Nephron (organoid): ENCODE results near the gene ZCCHC18.

Experiments used
- H3K27ac Mint-ChIP-seq, 3 experiments: 2 replicates each; pipeline ENCODE4 v1.8.0; 2020; ENCODE audit warnings: mixed read lengths in 3 of 3, mild to moderate bottlenecking in 2 of 3, moderate library complexity in 1 of 3
- H3K27me3 Mint-ChIP-seq: 2 replicates; pipeline ENCODE4 v1.8.0; 2021; ENCODE audit warnings: low read depth, mild to moderate bottlenecking, moderate library complexity, mixed read lengths
- H3K36me3 Mint-ChIP-seq: 2 replicates; pipeline ENCODE4 v1.8.0; 2020; ENCODE audit warnings: low read depth, mixed read lengths
- H3K4me1 Mint-ChIP-seq: 2 replicates; pipeline ENCODE4 v1.8.0; 2020; ENCODE audit warnings: mixed read lengths
- H3K4me3 Mint-ChIP-seq, 3 experiments: 2 replicates each; pipeline ENCODE4 v1.8.0; 2020; ENCODE audit warnings: mild to moderate bottlenecking in 3 of 3, mixed read lengths in 3 of 3, moderate library complexity in 2 of 3
- H3K9me3 Mint-ChIP-seq: 2 replicates; pipeline ENCODE4 v1.8.0; 2020; ENCODE audit warnings: mixed read lengths
- TF ChIP-seq, protein P1 (sequence below), 3 experiments: fragments of 200-600 bp; sonication (generic); IDR thresholded peaks; one replicate each; pipeline ENCODE4 v1.5.0; 2021; ENCODE audit warnings: antibody characterized with exemption in 3 of 3; ENCODE audit not compliant: unreplicated experiment in 3 of 3

The ZCCHC18 gene

DNA sequence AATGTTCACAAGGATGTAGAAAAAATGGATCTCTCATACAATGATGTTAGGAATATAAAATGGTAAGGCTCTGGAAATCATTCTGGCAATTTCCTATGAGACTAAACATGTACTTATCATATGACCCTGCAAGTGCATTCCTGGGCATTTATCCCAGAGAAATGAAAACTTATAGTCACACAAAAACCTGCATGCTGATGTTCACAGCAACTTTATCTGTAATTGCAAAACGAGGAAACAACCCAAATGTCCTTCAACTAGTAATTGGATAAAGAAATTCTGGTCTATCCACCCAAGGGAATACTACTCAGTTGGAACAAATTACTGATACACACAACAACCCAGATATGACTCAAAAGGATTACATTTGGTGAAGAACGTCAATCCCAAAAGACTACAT is 14.5 kb downstream of the ZCCHC18 start:
- Mint-ChIP-seq H3K36me3 (peaks cover 18% of the 10 kb centered on the region), H3K4me1 (no peaks in the 10 kb centered on the region), H3K9me3 (peaks cover 2% of the 10 kb centered on the region), H3K4me3 (no peak overlapping the region), H3K27me3 (no peaks in the 10 kb centered on the region), H3K27ac (no peak overlapping the region)
- TF ChIP-seq, protein P1, sequence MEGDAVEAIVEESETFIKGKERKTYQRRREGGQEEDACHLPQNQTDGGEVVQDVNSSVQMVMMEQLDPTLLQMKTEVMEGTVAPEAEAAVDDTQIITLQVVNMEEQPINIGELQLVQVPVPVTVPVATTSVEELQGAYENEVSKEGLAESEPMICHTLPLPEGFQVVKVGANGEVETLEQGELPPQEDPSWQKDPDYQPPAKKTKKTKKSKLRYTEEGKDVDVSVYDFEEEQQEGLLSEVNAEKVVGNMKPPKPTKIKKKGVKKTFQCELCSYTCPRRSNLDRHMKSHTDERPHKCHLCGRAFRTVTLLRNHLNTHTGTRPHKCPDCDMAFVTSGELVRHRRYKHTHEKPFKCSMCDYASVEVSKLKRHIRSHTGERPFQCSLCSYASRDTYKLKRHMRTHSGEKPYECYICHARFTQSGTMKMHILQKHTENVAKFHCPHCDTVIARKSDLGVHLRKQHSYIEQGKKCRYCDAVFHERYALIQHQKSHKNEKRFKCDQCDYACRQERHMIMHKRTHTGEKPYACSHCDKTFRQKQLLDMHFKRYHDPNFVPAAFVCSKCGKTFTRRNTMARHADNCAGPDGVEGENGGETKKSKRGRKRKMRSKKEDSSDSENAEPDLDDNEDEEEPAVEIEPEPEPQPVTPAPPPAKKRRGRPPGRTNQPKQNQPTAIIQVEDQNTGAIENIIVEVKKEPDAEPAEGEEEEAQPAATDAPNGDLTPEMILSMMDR (IDR thresholded peaks at IDR 0.05; ENCODE audit: unreplicated experiment in 3 of 3) = no peak

DNA sequence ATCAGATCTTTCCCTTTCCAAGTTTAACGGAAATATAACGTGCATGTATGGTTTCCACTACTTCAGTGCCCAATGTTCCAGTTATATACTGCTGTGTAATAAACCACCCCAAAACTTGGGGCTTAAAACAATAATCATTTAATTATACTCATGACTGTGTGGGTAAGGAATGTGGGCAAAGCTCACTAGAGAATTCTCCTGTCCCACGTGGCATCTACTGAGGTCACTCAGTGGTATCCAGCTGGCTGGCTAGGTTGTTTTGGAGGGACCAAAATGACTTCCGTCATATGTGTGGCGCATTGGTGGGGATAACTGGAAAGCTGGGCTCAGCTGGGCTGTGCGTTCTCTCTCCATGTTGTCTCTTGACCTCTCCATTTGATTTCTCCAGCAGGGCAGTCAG is 18.5 kb downstream of the ZCCHC18 start:
- Mint-ChIP-seq H3K27ac (no peak overlapping the region), H3K36me3 (peaks cover 14% of the 10 kb centered on the region), H3K9me3 (no peaks in the 10 kb centered on the region), H3K4me1 (peaks cover 5% of the 10 kb centered on the region), H3K27me3 (no peaks in the 10 kb centered on the region), H3K4me3 (no peak overlapping the region)
- TF ChIP-seq, protein P1 (IDR thresholded peaks at IDR 0.05; ENCODE audit: unreplicated experiment in 3 of 3) = no peak

DNA sequence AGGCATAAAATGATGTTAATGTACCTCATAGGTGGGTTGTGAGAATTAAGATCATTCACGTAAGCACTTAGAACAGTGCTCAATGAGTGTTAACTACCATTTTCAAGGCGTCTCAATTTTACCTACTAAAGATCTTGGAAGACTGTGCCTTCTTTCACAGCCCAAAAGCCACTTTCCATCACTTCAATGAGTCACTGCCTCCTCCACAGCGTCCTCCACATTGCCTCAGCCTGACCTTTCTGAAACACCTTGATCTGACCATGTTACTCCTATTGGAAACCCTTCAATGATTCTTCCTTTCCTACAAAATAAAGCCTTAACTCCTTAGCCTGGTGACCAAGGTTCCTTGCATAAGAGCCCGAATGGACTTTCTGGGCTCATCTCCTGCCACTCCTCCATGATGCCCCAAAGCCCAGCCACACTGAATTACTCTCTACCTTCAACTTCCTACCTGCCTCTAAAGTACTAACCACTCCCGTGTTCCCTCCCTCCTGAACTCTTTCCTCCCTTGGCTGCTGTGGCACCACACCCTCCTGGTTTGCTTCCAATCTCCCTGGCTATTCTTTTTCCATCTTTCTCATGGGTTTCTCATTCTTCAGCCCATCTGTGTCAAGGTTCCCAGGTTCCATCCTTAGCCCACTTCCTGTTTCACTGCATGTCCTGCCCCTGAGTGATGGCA is 22.4 kb downstream of the ZCCHC18 start:
- Mint-ChIP-seq H3K4me1 (peaks cover 5% of the 10 kb centered on the region), H3K27ac (no peak overlapping the region), H3K27me3 (no peaks in the 10 kb centered on the region)

DNA sequence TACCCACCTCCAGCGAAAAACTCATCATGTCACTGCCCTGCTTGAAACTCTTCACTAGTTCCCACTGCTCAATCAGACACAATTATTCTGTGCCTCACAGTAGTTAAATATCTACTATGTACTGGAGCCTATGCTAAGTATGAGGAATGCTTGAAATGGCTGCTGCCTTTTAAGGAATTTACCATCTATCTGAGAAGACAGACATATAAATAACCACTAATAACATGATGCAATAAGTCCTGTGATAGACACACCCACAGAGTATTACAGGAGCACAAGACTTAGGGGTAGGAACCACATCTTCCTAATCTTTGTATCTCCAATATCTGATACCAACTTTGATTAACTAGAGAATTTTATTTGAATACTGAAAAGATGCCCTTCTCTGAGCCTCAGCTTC is 23.4 kb downstream of the ZCCHC18 start:
- H3K27ac Mint-ChIP-seq = peak overlapping the region; percentile 25 to 88 (median 67)
- H3K36me3 Mint-ChIP-seq = peaks cover 6% of the 10 kb centered on the region
- no peaks in the 10 kb centered on the region for H3K9me3 Mint-ChIP-seq
- peaks cover 5% of the 10 kb centered on the region for H3K4me1 Mint-ChIP-seq
- H3K27me3 Mint-ChIP-seq = no peaks in the 10 kb centered on the region
- peak overlapping the region in 2 of 3 experiments; percentile 1 to 36 for H3K4me3 Mint-ChIP-seq
- TF ChIP-seq, protein P1 (IDR thresholded peaks at IDR 0.05; ENCODE audit: unreplicated experiment in 3 of 3) = no peak

More for the DNA sequence above, 22.4 kb downstream of the ZCCHC18 start:
- H3K9me3 Mint-ChIP-seq = no peaks in the 10 kb centered on the region
- TF ChIP-seq, protein P1 (IDR thresholded peaks at IDR 0.05; ENCODE audit: unreplicated experiment in 3 of 3) = no peak
- H3K4me3 Mint-ChIP-seq = no peak overlapping the region
- peaks cover 10% of the 10 kb centered on the region for H3K36me3 Mint-ChIP-seq

DNA sequence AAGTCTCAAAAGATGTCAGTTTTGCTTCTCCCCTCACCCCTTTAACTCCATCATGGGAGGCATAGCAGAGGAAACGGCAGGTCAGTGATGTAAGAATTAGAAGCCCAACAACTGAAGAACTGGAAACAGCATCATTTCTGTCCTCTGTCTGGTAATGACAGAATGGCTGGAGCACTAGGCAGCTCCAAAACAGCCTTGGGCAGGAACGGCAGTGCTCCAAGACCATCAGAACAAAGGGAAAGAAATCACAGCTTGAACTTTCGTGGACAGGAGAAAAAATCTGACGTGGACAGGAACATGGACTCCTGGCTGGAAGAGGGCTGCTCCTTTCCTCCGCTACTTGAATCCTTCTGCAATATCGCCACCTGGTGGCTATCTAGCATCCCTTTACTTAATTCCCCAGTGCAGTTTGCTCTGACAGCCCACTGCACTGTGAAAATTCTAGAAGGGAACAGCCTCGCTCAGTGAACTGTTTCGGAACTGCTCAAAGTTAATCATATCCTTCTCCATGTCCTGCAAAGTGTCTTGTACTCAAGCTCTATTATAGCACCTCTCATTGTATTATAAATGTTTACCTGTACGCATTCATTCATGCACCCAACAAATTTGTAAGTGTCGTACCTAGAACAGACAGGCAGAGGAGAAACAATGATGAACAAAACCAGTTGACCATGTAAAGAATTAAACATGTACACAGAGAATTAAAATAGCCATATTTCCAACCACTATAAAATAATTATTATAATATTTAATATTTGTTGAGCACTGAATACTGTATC is 24.1 kb downstream of the ZCCHC18 start:
- TF ChIP-seq, protein P1 (IDR thresholded peaks at IDR 0.05; ENCODE audit: unreplicated experiment in 3 of 3) = peak; percentile 70 to 80 (median 73)
- Mint-ChIP-seq H3K4me3 (peak overlapping the region; percentile 79 to 89 (median 87)), H3K27me3 (no peaks in the 10 kb centered on the region), H3K27ac (peak overlapping the region; percentile 92 to 99 (median 94)), H3K4me1 (peaks cover 5% of the 10 kb centered on the region), H3K9me3 (no peaks in the 10 kb centered on the region), H3K36me3 (peaks cover 4% of the 10 kb centered on the region)
